NOMO-1 treated with dmso at 0.1 percent for 144 hours (cell line): ENCODE data around the gene CCDC184.
"Not testable (repeated sequence)": the region's sequence is repeated elsewhere in the genome, so short reads cannot be mapped to it uniquely, and the experiment has no call there.

ENCODE experiments used
- DNase-seq: peaks from one replicate; lab custom pipeline; 2025; ENCODE audit not compliant: unreplicated experiment; lab: John Stamatoyannopoulos, UW

Gene CCDC184

GRCh38 chr12:48183091-48183875 is at the start of gene CCDC184:
TSS of gene CCDC184 (plus strand) at chr12:48183644. CDS start at chr12:48184123, 479 bp downstream.
- DNase-seq: peak; percentile 32

- no peak for DNase-seq
Observed at GRCh38 chr12:48135027-48135426, 48.4 kb upstream of the CCDC184 start.

- DNase-seq: no peak
Observed at GRCh38 chr12:48142818-48143674, 40.4 kb upstream of the CCDC184 start.

- no peak for DNase-seq
Observed at GRCh38 chr12:48143898-48144297, 39.5 kb upstream of the CCDC184 start.

GRCh38 chr12:48145981-48146380 is 37.5 kb upstream of the CCDC184 start:
- no peak for DNase-seq

- no peak for DNase-seq
Observed at GRCh38 chr12:48151103-48151771, 32.2 kb upstream of the CCDC184 start.

GRCh38 chr12:48155786-48156185 is 27.7 kb upstream of the CCDC184 start:
- DNase-seq: not testable (repeated sequence)

- DNase-seq: no peak
Observed at GRCh38 chr12:48156652-48157017, 26.8 kb upstream of the CCDC184 start.

GRCh38 chr12:48157018-48157888 is 26.2 kb upstream of the CCDC184 start, which contains the start of gene ASB8:
TSS of gene ASB8 (minus strand) at chr12:48157515. CDS start at chr12:48153496, 4,019 bp downstream.
- DNase-seq: peak; percentile 97

- no peak for DNase-seq
Observed at GRCh38 chr12:48157889-48158370, 25.5 kb upstream of the CCDC184 start.

- no peak for DNase-seq
Observed at GRCh38 chr12:48160046-48160445, 23.4 kb upstream of the CCDC184 start.

GRCh38 chr12:48160807-48161206 is 22.6 kb upstream of the CCDC184 start:
- peak; percentile 29 for DNase-seq

- no peak for DNase-seq
Observed at GRCh38 chr12:48163150-48163747, 20.2 kb upstream of the CCDC184 start.

- no peak for DNase-seq
Observed at GRCh38 chr12:48164451-48164850, 19.0 kb upstream of the CCDC184 start.

- peak; percentile 6 for DNase-seq
Observed at GRCh38 chr12:48165089-48165981, 18.1 kb upstream of the CCDC184 start.

- no peak for DNase-seq
Observed at GRCh38 chr12:48169011-48169410, 14.4 kb upstream of the CCDC184 start.

GRCh38 chr12:48175613-48176416 is 7.6 kb upstream of the CCDC184 start:
- no peak for DNase-seq

- no peak for DNase-seq
Observed at GRCh38 chr12:48176417-48176751, 7.1 kb upstream of the CCDC184 start.
